DND-41 (cell line): ENCODE results near the gene ANKRD13A.

Experiments used
- ATAC-seq: fragments of 200-7000 bp; cut with Tn5 transposase; 3 replicates; pipeline ENCODE4 v1.9.1; 2021; ENCODE audit warnings: low read depth; ENCODE audit not compliant: insufficient read depth
- DNase-seq: peaks from one replicate; pipeline ENCODE4 v3.0.0-alpha.2; 2020
- H2AFZ ChIP-seq: 2 replicates; pipeline ENCODE4 v1.6.0; 2012; ENCODE audit warnings: low read depth, low read length
- H3K27ac ChIP-seq: 2 replicates; pipeline ENCODE4 v1.5.1; 2012; ENCODE audit warnings: low read length, inconsistent platforms
- H3K27me3 ChIP-seq: fragments of 200-600 bp; sonication (generic); 2 replicates; pipeline ENCODE4 v1.6.0; 2012; ENCODE audit warnings: low read length, mild to moderate bottlenecking, inconsistent platforms; ENCODE audit not compliant: insufficient read depth, poor library complexity
- H3K36me3 ChIP-seq: 2 replicates; pipeline ENCODE4 v1.5.1; 2012; ENCODE audit warnings: low read length, inconsistent platforms; ENCODE audit not compliant: insufficient read depth
- H3K4me1 ChIP-seq: 2 replicates; pipeline ENCODE4 v1.5.1; 2012; ENCODE audit warnings: mild to moderate bottlenecking, low read length; ENCODE audit not compliant: insufficient read depth
- H3K4me2 ChIP-seq: 2 replicates; pipeline ENCODE4 v1.6.0; 2012; ENCODE audit warnings: mild to moderate bottlenecking, moderate library complexity, low read length, inconsistent platforms; ENCODE audit not compliant: insufficient read depth
- H3K4me3 ChIP-seq, 2 experiments: fragments of 200-600 bp in 1 of 2; shearing (Covaris generic) in 1 of 2; 2 replicates each; pipeline ENCODE4 v1.5.1; 2012 to 2016; ENCODE audit warnings: inconsistent platforms in 2 of 2, low read length in 2 of 2, mild to moderate bottlenecking in 2 of 2, low read depth in 1 of 2, moderate library complexity in 1 of 2
- H3K79me2 ChIP-seq: 2 replicates; pipeline ENCODE4 v1.6.0; 2012; ENCODE audit warnings: low read length, inconsistent platforms; ENCODE audit not compliant: insufficient read depth
- H3K9ac ChIP-seq: 2 replicates; pipeline ENCODE4 v1.6.0; 2012; ENCODE audit warnings: low read depth, mild to moderate bottlenecking, inconsistent platforms, low read length, moderate library complexity
- H3K9me3 ChIP-seq: 2 replicates; pipeline ENCODE4 v1.5.1; 2012; ENCODE audit warnings: low read length, moderate library complexity, mild to moderate bottlenecking, inconsistent platforms; ENCODE audit not compliant: insufficient read depth, severe bottlenecking
- H4K20me1 ChIP-seq: 2 replicates; pipeline ENCODE4 v1.6.0; 2012; ENCODE audit warnings: low read length; ENCODE audit not compliant: insufficient read depth
- CTCF ChIP-seq: IDR thresholded peaks from 2 replicates; pipeline ENCODE4 v1.5.1; 2012; ENCODE audit warnings: borderline replicate concordance, low read length, moderate library complexity, mild to moderate bottlenecking; ENCODE audit not compliant: poor library complexity, severe bottlenecking; ENCODE audit errors: extremely low read depth
- EZH2 ChIP-seq: IDR thresholded peaks from 3 replicates; pipeline ENCODE4 v1.6.1; 2012; ENCODE audit warnings: borderline replicate concordance, low read depth, mild to moderate bottlenecking, moderate library complexity, low read length, inconsistent platforms; ENCODE audit not compliant: severe bottlenecking

ANKRD13A gene

DNA sequence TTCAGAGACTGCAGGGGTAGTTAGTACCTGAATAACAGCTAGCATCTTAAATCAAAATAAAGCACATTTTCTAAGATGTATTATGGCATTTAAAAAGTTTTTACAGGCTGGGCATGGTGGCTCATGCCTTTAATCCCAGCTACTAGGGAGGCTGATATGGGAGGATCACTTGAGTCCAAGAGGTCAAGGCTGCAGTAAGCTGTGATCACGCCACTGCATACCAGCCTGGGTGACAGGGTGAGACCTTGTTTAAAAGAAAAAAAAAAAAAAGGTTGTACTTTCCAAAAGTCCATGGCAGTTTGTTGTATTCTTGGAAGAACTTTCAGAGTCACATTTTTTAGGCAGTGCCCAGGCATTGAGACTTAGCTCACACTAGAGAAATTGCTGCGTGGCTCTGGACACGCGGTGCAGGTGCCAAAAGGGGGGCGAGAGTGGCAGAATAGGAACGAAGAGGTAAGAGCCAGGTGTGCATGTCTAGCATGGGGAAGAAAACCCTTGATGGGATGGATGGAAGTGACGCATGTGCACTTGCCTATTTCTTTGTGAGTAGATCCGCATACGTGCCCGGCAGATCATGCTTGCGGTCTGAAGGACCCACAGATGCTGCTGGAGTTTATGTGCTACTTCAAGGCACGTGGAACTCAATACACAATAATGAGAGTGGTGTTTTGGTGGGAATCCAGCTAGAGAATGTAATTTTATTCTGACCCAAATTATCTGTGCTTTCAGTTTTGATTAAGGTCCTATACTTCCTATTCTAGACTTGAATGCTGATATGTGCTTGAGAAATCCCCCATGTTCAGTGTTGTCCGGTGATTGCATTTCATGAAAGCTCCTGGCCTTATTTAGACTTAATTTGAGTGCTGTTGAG, 11.9 kb downstream of the ANKRD13A start:
- Histone ChIP-seq H2AFZ (no peak overlapping the region), H3K4me1 (no peaks in the 10 kb centered on the region; the same call in none of the 2 replicates), H3K9ac (no peak overlapping the region), H3K79me2 (peaks cover 41% of the 10 kb centered on the region), H3K27ac (no peak overlapping the region), H3K27me3 (no peaks in the 10 kb centered on the region), H3K4me3 (no peak overlapping the region), H4K20me1 (no peaks in the 10 kb centered on the region; the same call in 1 of the 2 replicates), H3K4me2 (no peak overlapping the region), H3K9me3 (no peaks in the 10 kb centered on the region), H3K36me3 (peaks cover 27% of the 10 kb centered on the region)
- ATAC-seq (no peak), DNase-seq (no peak)
- no peak for TF ChIP-seq CTCF
- no peak for TF ChIP-seq EZH2

GRCh38 chr12:110012137-110012536, 12.9 kb downstream of the ANKRD13A start:
- no peak for ATAC-seq
- no peak for DNase-seq
- Histone ChIP-seq H3K27ac (no peak overlapping the region), H4K20me1 (no peaks in the 10 kb centered on the region; the same call in 1 of the 2 replicates), H3K4me2 (no peak overlapping the region), H3K36me3 (peaks cover 34% of the 10 kb centered on the region), H3K27me3 (no peaks in the 10 kb centered on the region), H3K9me3 (no peaks in the 10 kb centered on the region), H3K4me3 (no peak overlapping the region), H3K4me1 (no peaks in the 10 kb centered on the region; the same call in none of the 2 replicates), H3K79me2 (peaks cover 33% of the 10 kb centered on the region), H3K9ac (no peak overlapping the region), H2AFZ (no peak overlapping the region)
- no peak for TF ChIP-seq CTCF
- no peak for TF ChIP-seq EZH2

GRCh38 chr12:110012659-110013058, 13.4 kb downstream of the ANKRD13A start:
- no peak overlapping the region for H2AFZ ChIP-seq
- H3K79me2 ChIP-seq: peaks cover 32% of the 10 kb centered on the region
- no peak overlapping the region for H3K4me3 ChIP-seq
- H3K27me3 ChIP-seq: no peaks in the 10 kb centered on the region
- H3K4me2 ChIP-seq: no peak overlapping the region
- no peak for ATAC-seq
- H3K36me3 ChIP-seq: peaks cover 39% of the 10 kb centered on the region
- no peaks in the 10 kb centered on the region; the same call in none of the 2 replicates for H3K4me1 ChIP-seq
- TF ChIP-seq CTCF (no peak), EZH2 (no peak)
- no peaks in the 10 kb centered on the region; the same call in 1 of the 2 replicates for H4K20me1 ChIP-seq
- no peak overlapping the region for H3K27ac ChIP-seq
- H3K9ac ChIP-seq: no peak overlapping the region
- no peaks in the 10 kb centered on the region for H3K9me3 ChIP-seq
- DNase-seq: no peak
